Neutrophil (primary cell): ENCODE results near the gene TMEM255B.
"Not testable (repeated sequence)": the region's sequence is repeated elsewhere in the genome, so short reads cannot be mapped to it uniquely, and the experiment has no call there.

ENCODE experiments used
- H3K27ac ChIP-seq: fragments of 200-600 bp; sonication (generic); 2 replicates; pipeline ENCODE4 v1.5.1; 2016; ENCODE audit warnings: mild to moderate bottlenecking, moderate library complexity
- H3K27me3 ChIP-seq: fragments of 200-600 bp; sonication (generic); 2 replicates; pipeline ENCODE4 v1.6.0; 2016; ENCODE audit warnings: mild to moderate bottlenecking
- H3K36me3 ChIP-seq: fragments of 200-600 bp; sonication (generic); 2 replicates; pipeline ENCODE4 v1.5.1; 2017
- H3K4me1 ChIP-seq, 2 experiments: fragments of 200-600 bp in 1 of 2; sonication (generic) in 1 of 2; 1 replicate in 1 of 2; 2 replicates in 1 of 2; pipeline versions ENCODE4 v1.5.1 to v1.6.1; 2013 to 2016; ENCODE audit warnings: low read depth in 1 of 2, low read length in 1 of 2, mild to moderate bottlenecking in 1 of 2, moderate library complexity in 1 of 2; ENCODE audit not compliant: control insufficient read depth in 1 of 2, insufficient read depth in 1 of 2
- H3K4me3 ChIP-seq, 2 experiments: fragments of 200-600 bp in 1 of 2; sonication (generic) in 1 of 2; 1 replicate in 1 of 2; 2 replicates in 1 of 2; pipeline ENCODE4 v1.5.1; 2013 to 2016; ENCODE audit warnings: low read depth in 1 of 2, low read length in 1 of 2, mild to moderate bottlenecking in 1 of 2, moderate library complexity in 1 of 2
- H3K9me3 ChIP-seq: fragments of 200-600 bp; sonication (generic); 2 replicates; pipeline ENCODE4 v1.5.1; 2016
- CTCF ChIP-seq: fragments of 200-600 bp; sonication (generic); IDR thresholded peaks from 2 replicates; pipeline ENCODE4 v1.5.1; 2016; ENCODE audit warnings: antibody characterized with exemption

The TMEM255B gene

DNA sequence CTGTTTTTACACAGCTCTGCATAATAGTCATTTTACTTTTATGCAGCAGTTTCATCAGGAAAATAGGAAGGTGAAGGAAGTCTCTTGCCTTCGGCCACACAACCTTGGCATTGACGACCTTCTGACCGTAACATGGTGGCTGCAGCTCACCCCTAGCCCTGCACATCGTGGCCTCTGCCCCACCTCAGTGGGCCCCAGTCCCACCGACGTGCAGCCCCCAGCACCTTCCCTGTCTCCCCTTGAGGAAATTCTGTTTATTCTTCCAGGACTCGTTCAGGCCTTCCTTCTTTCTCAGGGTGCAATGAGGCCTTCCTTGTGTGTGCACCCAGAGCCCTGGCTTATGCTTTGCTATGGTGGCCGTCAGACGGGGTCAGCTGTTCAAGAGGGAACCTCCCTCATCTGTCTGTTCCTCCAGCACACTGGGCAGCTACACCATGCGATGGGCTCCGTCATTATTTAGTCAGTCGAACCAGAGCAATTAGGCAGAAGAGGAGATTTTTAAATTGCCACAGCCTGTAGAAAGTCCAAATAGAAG is 33.3 kb downstream of the TMEM255B start:
- no peaks in the 10 kb centered on the region for H3K4me1 ChIP-seq
- H3K27ac ChIP-seq, result no peak overlapping the region
- no peaks in the 10 kb centered on the region for H3K36me3 ChIP-seq
- TF ChIP-seq CTCF, result no peak
- H3K4me3 ChIP-seq, result no peak overlapping the region
- H3K9me3 ChIP-seq, result no peaks in the 10 kb centered on the region
- H3K27me3 ChIP-seq, result peaks cover 4% of the 10 kb centered on the region

DNA sequence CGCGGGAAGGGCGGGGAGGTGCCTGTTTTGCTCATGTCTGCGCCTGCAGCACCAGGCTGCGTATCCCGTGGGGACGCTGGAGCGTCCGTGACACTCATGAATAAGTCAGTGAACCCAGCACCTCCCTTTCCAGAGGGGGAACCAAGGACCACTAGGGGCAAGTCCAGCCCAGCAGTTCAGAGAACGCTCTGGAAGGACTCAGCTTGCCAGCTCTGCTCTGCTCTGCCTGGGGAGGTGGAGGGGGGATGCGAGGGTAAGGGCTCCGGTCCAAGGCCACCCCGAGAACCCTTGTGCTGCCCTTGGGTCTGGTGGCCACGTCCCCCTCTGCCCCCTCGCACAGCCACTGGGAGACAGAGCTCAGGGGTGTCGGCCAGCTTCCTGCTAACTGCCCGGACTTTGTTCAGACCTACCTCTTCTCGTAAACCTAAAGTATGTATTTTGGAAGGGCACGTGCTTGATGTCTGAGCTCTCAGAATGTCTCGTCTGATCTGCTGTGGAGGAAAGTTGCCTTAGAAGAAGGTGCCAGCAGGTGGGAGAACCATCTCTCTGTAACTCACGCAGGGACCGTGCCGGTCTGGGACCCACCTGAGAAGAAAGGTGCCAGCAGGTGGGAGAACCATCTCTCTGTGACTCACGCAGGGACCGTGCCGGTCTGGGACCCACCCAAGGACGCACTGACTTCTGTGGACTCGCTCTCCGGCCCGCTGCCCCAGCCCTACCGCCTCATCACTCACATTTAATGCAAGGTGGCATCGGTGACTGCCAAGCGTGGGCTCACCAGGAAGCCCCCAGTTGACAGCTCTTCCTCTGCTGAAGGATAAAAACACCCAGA is 34.1 kb downstream of the TMEM255B start:
- H3K4me1 ChIP-seq, result no peaks in the 10 kb centered on the region
- no peak for TF ChIP-seq CTCF
- H3K36me3 ChIP-seq, result no peaks in the 10 kb centered on the region
- H3K9me3 ChIP-seq, result no peaks in the 10 kb centered on the region
- H3K4me3 ChIP-seq, result no peak overlapping the region
- H3K27ac ChIP-seq, result no peak overlapping the region
- no peaks in the 10 kb centered on the region for H3K27me3 ChIP-seq

DNA sequence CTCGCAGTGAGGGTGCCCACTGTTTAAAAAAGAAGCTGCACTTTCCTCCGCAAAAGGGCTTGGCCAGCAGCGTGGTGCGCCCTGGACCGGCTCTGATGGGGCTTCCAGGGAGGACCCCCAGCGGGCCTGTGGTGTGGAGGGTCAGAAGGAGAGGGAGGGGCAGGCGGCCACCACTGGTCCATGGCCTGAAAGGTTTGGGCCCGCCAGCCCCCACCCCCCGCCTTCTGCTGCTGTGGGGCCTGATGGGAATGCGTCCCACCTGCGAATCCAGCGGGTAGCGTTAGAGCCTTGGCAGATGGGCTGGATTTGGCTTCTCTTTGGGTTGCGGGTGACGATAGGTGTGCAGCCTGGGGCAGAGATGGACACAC is 34.7 kb downstream of the TMEM255B start:
- H3K27ac ChIP-seq, result no peak overlapping the region
- no peaks in the 10 kb centered on the region for H3K9me3 ChIP-seq
- H3K27me3 ChIP-seq, result no peaks in the 10 kb centered on the region
- no peaks in the 10 kb centered on the region for H3K36me3 ChIP-seq
- no peaks in the 10 kb centered on the region for H3K4me1 ChIP-seq
- no peak overlapping the region for H3K4me3 ChIP-seq
- TF ChIP-seq CTCF, result no peak

DNA sequence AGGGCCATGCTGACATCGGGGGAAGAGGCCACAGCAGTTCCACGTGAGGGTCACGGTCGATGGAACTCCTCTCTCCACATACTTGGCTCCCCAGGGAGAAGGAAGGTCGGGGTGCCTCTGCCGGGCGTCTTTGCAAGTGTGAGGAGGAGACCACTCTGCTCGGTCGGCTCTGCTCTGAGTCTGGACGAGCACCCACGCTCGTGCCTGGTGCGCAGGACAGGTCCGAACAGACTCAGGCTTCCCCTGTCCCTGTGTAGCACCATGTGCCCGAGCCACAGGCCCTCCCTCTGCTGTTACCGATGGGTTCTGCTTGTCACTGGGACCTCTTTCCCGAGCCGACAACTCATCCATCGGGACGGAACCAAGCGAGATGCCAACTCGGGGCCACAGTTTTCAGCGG is 35.1 kb downstream of the TMEM255B start:
- H3K4me1 ChIP-seq, result no peaks in the 10 kb centered on the region
- no peak overlapping the region for H3K4me3 ChIP-seq
- no peaks in the 10 kb centered on the region for H3K9me3 ChIP-seq
- H3K27ac ChIP-seq, result no peak overlapping the region
- TF ChIP-seq CTCF, result no peak
- no peaks in the 10 kb centered on the region for H3K27me3 ChIP-seq
- H3K36me3 ChIP-seq, result no peaks in the 10 kb centered on the region

DNA sequence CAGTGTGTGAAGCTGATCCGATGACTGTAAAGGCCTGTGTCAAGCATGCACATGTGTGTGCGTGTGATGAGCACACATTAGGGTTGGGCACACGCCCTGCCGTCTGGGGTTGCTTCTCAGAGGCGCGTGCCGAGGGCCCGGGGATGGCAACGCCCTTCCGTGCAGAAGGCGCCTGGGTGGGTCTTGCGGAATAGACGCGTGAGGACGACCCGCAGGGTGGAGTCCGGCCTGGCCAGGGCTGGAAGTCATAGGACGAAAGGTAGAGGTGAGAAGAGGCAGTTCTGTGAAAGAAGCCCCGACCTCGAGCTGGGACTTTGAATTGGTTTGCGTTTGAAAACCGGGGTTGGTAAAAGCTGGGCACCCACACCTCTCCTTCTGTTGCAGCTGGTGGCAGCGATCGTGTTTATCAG is 35.7 kb downstream of the TMEM255B start:
- no peaks in the 10 kb centered on the region for H3K36me3 ChIP-seq
- no peaks in the 10 kb centered on the region for H3K9me3 ChIP-seq
- H3K27me3 ChIP-seq, result no peaks in the 10 kb centered on the region
- no peak for TF ChIP-seq CTCF
- H3K4me1 ChIP-seq, result no peaks in the 10 kb centered on the region
- no peak overlapping the region for H3K27ac ChIP-seq
- no peak overlapping the region for H3K4me3 ChIP-seq

- H3K27ac ChIP-seq, H3K27me3 ChIP-seq, H3K4me1 ChIP-seq, H3K9me3 ChIP-seq, H3K4me3 ChIP-seq, H3K36me3 ChIP-seq: not testable (repeated sequence)
Measured at GRCh38 chr13:113795362-113795761, 36.3 kb downstream of the TMEM255B start.
